KG1 (cell line): ENCODE measurements around the gene CAMKK1.
A peak's percentile ranks its signal among the peaks of the same experiment; 100 is the strongest.

ENCODE experiments used
- DNase-seq: peaks from one replicate; lab custom pipeline; 2025; lab: John Stamatoyannopoulos, UW

CAMKK1 gene

GRCh38 chr17:3893003-3893719 lies at the start of gene CAMKK1:
CAMKK1 (minus strand) TSS chr17:3893053; CDS start chr17:3885687, 7,366 bp downstream.
- DNase-seq = peak; percentile 65

GRCh38 chr17:3940965-3941698 lies 48.3 kb upstream of the CAMKK1 start:
- DNase-seq = no peak

GRCh38 chr17:3937359-3937758 lies 44.5 kb upstream of the CAMKK1 start:
- no peak for DNase-seq

- no peak for DNase-seq
Measured at GRCh38 chr17:3935825-3936355, 43.0 kb upstream of the CAMKK1 start.

- DNase-seq = no peak
Measured at GRCh38 chr17:3935140-3935542, 42.3 kb upstream of the CAMKK1 start.

GRCh38 chr17:3929764-3930163 lies 36.9 kb upstream of the CAMKK1 start:
- DNase-seq = no peak

GRCh38 chr17:3929181-3929580 lies 36.3 kb upstream of the CAMKK1 start:
- DNase-seq = no peak

- no peak for DNase-seq
Measured at GRCh38 chr17:3928406-3928805, 35.6 kb upstream of the CAMKK1 start.

GRCh38 chr17:3927628-3928340 lies 34.9 kb upstream of the CAMKK1 start:
- no peak for DNase-seq

GRCh38 chr17:3926860-3927627 lies 34.2 kb upstream of the CAMKK1 start:
- no peak for DNase-seq

GRCh38 chr17:3925684-3926485 lies 33.0 kb upstream of the CAMKK1 start:
- DNase-seq = no peak

- DNase-seq = no peak
Measured at GRCh38 chr17:3924512-3925350, 31.9 kb upstream of the CAMKK1 start.

GRCh38 chr17:3923466-3924190 lies 30.8 kb upstream of the CAMKK1 start:
- DNase-seq = no peak

GRCh38 chr17:3922765-3923164 lies 29.9 kb upstream of the CAMKK1 start:
- DNase-seq = no peak

GRCh38 chr17:3921502-3922319 lies 28.9 kb upstream of the CAMKK1 start:
- no peak for DNase-seq

- DNase-seq = no peak
Measured at GRCh38 chr17:3921006-3921405, 28.2 kb upstream of the CAMKK1 start.

GRCh38 chr17:3919123-3919624 lies 26.3 kb upstream of the CAMKK1 start:
- DNase-seq = no peak
